SK-N-SH (cell line): Measurements from ENCODE around the gene CDK5RAP2. TPM values are rescaled to one million over a fixed set of nuclear protein-coding genes. Genes with fewer than 3 reads are reported as not detected.

Experiments
- CTCF ChIA-PET: fragments of 300-600, 350-600 bp; formaldehyde crosslinking; extraction: SDS; loops from one replicate; lab custom pipeline; 2021; lab: Yijun Ruan, JAX
- POLR2A ChIA-PET: fragments of 350-600 bp; sonication (Branson Sonifier 250); formaldehyde crosslinking; extraction: SDS; loops from one replicate; lab custom pipeline; 2020; ENCODE audit warnings: antibody characterized with exemption, inconsistent platforms; lab: Yijun Ruan, JAX
- DNase-seq: peaks from one replicate; pipeline ENCODE4 v3.0.0; 2012
- H2AFZ ChIP-seq: fragments of 200-600 bp; sonication (generic); 2 replicates; pipeline ENCODE4 v1.8.1; 2016; ENCODE audit warnings: antibody characterized with exemption, mild to moderate bottlenecking, low read depth
- H3F3A ChIP-seq: fragments of 200-600 bp; sonication (generic); replicated peaks from 2 replicates; pipeline ENCODE3; 2016; ENCODE audit warnings: antibody characterized with exemption, mild to moderate bottlenecking; ENCODE audit not compliant: insufficient read depth
- H3K27ac ChIP-seq, 2 experiments: fragments of 200-500 bp in 1 of 2; fragments of 200-600 bp in 1 of 2; sonication (Bioruptor generic) in 1 of 2; sonication (generic), shearing (Covaris generic) in 1 of 2; 2 replicates each; pipeline versions ENCODE4 v1.5.1 to v1.6.1; 2014 to 2016; ENCODE audit warnings: low read depth in 2 of 2, inconsistent platforms in 1 of 2, low read length in 1 of 2, mild to moderate bottlenecking in 1 of 2, mixed read lengths in 1 of 2
- H3K27me3 ChIP-seq: fragments of 200-600 bp; sonication (generic), shearing (Covaris generic); 2 replicates; pipeline ENCODE4 v1.6.1; 2016; ENCODE audit warnings: mixed run types; ENCODE audit not compliant: insufficient read depth
- H3K36me3 ChIP-seq, 2 experiments: fragments of 200-500 bp in 1 of 2; fragments of 200-600 bp in 1 of 2; sonication (Bioruptor generic) in 1 of 2; sonication (generic) in 1 of 2; replicated peaks in 1 of 2; 2 replicates each; pipeline versions ENCODE3 to v1.5.1; 2014 to 2016; ENCODE audit warnings: low read length in 1 of 2, mild to moderate bottlenecking in 1 of 2; ENCODE audit not compliant: insufficient read depth in 2 of 2, control insufficient read depth in 1 of 2
- H3K4me1 ChIP-seq, 2 experiments: fragments of 200-500 bp in 1 of 2; fragments of 200-600 bp in 1 of 2; sonication (Bioruptor generic) in 1 of 2; sonication (generic), shearing (Covaris generic) in 1 of 2; 2 replicates each; pipeline versions ENCODE4 v1.5.1 to v1.6.1; 2014 to 2016; ENCODE audit warnings: low read depth in 1 of 2, low read length in 1 of 2, mixed run types in 1 of 2; ENCODE audit not compliant: insufficient read depth in 2 of 2, control insufficient read depth in 1 of 2
- H3K4me2 ChIP-seq: fragments of 200-600 bp; sonication (generic), shearing (Covaris generic); 2 replicates; pipeline ENCODE4 v1.6.1; 2017; ENCODE audit warnings: mixed run types
- H3K4me3 ChIP-seq, 2 experiments: fragments of 200-500 bp in 1 of 2; fragments of 200-600 bp in 1 of 2; sonication (Bioruptor generic) in 1 of 2; sonication (generic), shearing (Covaris generic) in 1 of 2; 2 replicates each; pipeline versions ENCODE4 v1.5.1 to v1.8.1; 2014 to 2016; ENCODE audit warnings: low read depth in 2 of 2, inconsistent platforms in 1 of 2, low read length in 1 of 2, mild to moderate bottlenecking in 1 of 2, mixed read lengths in 1 of 2, moderate library complexity in 1 of 2
- H3K79me2 ChIP-seq: fragments of 200-600 bp; sonication (generic); 2 replicates; pipeline ENCODE4 v1.8.1; 2017; ENCODE audit warnings: mild to moderate bottlenecking; ENCODE audit not compliant: insufficient read depth
- H3K9ac ChIP-seq: fragments of 200-600 bp; sonication (generic); 2 replicates; pipeline ENCODE4 v1.6.1; 2017; ENCODE audit warnings: mixed run types
- H3K9me2 ChIP-seq: fragments of 200-600 bp; sonication (generic); 2 replicates; pipeline ENCODE4 v1.6.1; 2017; ENCODE audit warnings: mixed run types
- H3K9me3 ChIP-seq: fragments of 200-600 bp; sonication (generic); 2 replicates; pipeline ENCODE4 v1.6.1; 2017; ENCODE audit warnings: mixed run types, mild to moderate bottlenecking, moderate library complexity
- H4K20me1 ChIP-seq: fragments of 200-600 bp; sonication (generic); 2 replicates; pipeline ENCODE4 v1.6.1; 2017; ENCODE audit warnings: mild to moderate bottlenecking, mixed run types; ENCODE audit not compliant: insufficient read depth
- CTCF ChIP-seq: fragments of 200-600 bp; sonication (generic); IDR thresholded peaks from 2 replicates; pipeline ENCODE4 v1.6.1; 2017; ENCODE audit warnings: antibody characterized with exemption, mild to moderate bottlenecking, moderate library complexity
- EZH2phosphoT487 ChIP-seq: fragments of 200-600 bp; sonication (generic); IDR thresholded peaks from 2 replicates; pipeline ENCODE4 v1.6.1; 2017; ENCODE audit warnings: low read depth, mixed run types, mild to moderate bottlenecking, antibody characterized with exemption, moderate library complexity, borderline replicate concordance
- FOXM1 ChIP-seq: IDR thresholded peaks from 2 replicates; pipeline ENCODE4 v1.4.0; 2012; ENCODE audit warnings: low read depth, mild to moderate bottlenecking
- GATA2 ChIP-seq: sonication (generic); formaldehyde crosslinking; IDR thresholded peaks from 2 replicates; pipeline ENCODE4 v1.5.0; 2020; ENCODE audit warnings: mild to moderate bottlenecking, missing genetic modification reagents
- IRF3 ChIP-seq: fragments of 150-350 bp; IDR thresholded peaks from 2 replicates; pipeline ENCODE4 v1.6.1; 2016; ENCODE audit warnings: mild to moderate bottlenecking, low read depth, low read length
- MEF2A ChIP-seq: IDR thresholded peaks from 2 replicates; pipeline ENCODE4 v1.4.0; 2012; ENCODE audit warnings: low read depth, borderline replicate concordance
- NFIC ChIP-seq: IDR thresholded peaks from 2 replicates; pipeline ENCODE4 v1.4.0; 2012; ENCODE audit warnings: borderline replicate concordance
- NRF1 ChIP-seq: IDR thresholded peaks from 2 replicates; pipeline ENCODE4 v1.6.1; 2012; ENCODE audit warnings: low read depth, mild to moderate bottlenecking, low read length
- PBX3 ChIP-seq: IDR thresholded peaks from 2 replicates; pipeline ENCODE4; 2012
- RXRA ChIP-seq: IDR thresholded peaks from 2 replicates; pipeline ENCODE4 v1.4.0; 2012; ENCODE audit warnings: low read depth, mild to moderate bottlenecking, borderline replicate concordance
- SIN3A ChIP-seq: IDR thresholded peaks from 2 replicates; pipeline ENCODE4 v1.6.1; 2012; ENCODE audit warnings: low read depth, mild to moderate bottlenecking, low read length, moderate library complexity, borderline replicate concordance
- SMC3 ChIP-seq: IDR thresholded peaks from 2 replicates; pipeline ENCODE4 v1.6.1; 2012; ENCODE audit warnings: low read depth, low read length, improper control_type of control experiment
- TEAD4 ChIP-seq: IDR thresholded peaks from 2 replicates; pipeline ENCODE4 v1.4.0; 2012; ENCODE audit warnings: mild to moderate bottlenecking, borderline replicate concordance; ENCODE audit not compliant: insufficient read depth
- YY1 ChIP-seq: IDR thresholded peaks from 2 replicates; pipeline ENCODE4 v1.4.0; 2012; ENCODE audit warnings: low read depth, mild to moderate bottlenecking
- WGBS: methylation state at CpG from one replicate; pipeline ENCODE4 v1.1.6; 2017; ENCODE audit warnings: low lambda C conversion rate; 5-methylcytosine and 5-hydroxymethylcytosine counted together
- polyA plus RNA-seq, 3 experiments: library from polyadenylated mRNA; depleted of rRNA; stranded (reverse); fragments of >200 nt; gene quantifications; 2 replicates each; pipeline ENCODE4 v1.2.3, GENCODE V29; 2012
- TF ChIP-seq, protein P1 (sequence below): IDR thresholded peaks from 2 replicates; pipeline ENCODE4 v1.4.0; 2012; ENCODE audit warnings: low read depth, borderline replicate concordance
- TF ChIP-seq, protein P2 (sequence below): IDR thresholded peaks from 2 replicates; pipeline ENCODE4 v1.4.0; 2012; ENCODE audit warnings: low read depth

The CDK5RAP2 gene
- polyA plus RNA-seq, 1 of the 3 experiments (the other 2 are of a cell fraction): 20.7 TPM

DNA sequence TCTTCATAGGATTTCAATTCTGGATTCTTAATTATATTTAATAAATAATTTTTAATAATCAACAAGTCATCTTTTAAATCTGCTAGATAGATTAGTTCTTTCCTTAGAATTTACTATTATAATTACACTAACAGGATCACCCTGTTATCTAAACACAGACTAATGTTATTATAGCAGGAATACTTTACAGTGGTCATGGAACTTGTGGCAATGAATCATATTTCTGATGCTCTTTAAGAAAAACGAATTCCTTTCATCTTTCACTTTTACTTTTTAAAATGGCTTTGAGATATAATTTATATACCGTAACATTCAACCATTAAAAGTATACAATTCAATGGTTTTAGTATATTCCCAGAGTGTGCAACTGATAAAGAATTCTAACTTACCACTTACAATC lies 29.7 kb upstream of the CDK5RAP2 start:
- no peak overlapping the region for H3K27ac ChIP-seq
- H3K9me2 ChIP-seq: no peaks in the 10 kb centered on the region
- WGBS: 83% methylated on average over 2 of the region's 2 CpGs
- H3K4me3 ChIP-seq: no peak overlapping the region
- no peak for DNase-seq
- peaks cover 12 to 27% of the 10 kb centered on the region in 2 experiments for H3K36me3 ChIP-seq
- CTCF ChIA-PET: interaction anchor here (0.8 to 2.7 kb wide), 3 partner anchors 8 to 133 kb away, joined by 3 to 13 read pairs (median 4); no protein-coding TSS in a partner anchor
- no peak overlapping the region for H3K4me2 ChIP-seq
- 0 out of 2 replicates have a peak, but pooled peaks cover 3% of the 10 kb centered on the region for H3K9me3 ChIP-seq
- peaks cover 0 to 4% of the 10 kb centered on the region in 2 experiments; a peak in 1 of 4 replicates for H3K4me1 ChIP-seq
- TF ChIP-seq NRF1 (no peak), IRF3 (no peak), TEAD4 (no peak), NFIC (no peak), SIN3A (no peak), EZH2phosphoT487 (no peak), MEF2A (no peak)
- TF ChIP-seq, protein P1, sequence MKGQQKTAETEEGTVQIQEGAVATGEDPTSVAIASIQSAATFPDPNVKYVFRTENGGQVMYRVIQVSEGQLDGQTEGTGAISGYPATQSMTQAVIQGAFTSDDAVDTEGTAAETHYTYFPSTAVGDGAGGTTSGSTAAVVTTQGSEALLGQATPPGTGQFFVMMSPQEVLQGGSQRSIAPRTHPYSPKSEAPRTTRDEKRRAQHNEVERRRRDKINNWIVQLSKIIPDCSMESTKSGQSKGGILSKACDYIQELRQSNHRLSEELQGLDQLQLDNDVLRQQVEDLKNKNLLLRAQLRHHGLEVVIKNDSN: no peak
- no peak overlapping the region for H3K9ac ChIP-seq
- no peaks in the 10 kb centered on the region for H4K20me1 ChIP-seq
- POLR2A ChIA-PET: no interaction called here
- no peaks in the 10 kb centered on the region for H3K79me2 ChIP-seq
- peaks cover 13% of the 10 kb centered on the region for H3F3A ChIP-seq
- H2AFZ ChIP-seq: no peak overlapping the region
- no peaks in the 10 kb centered on the region for H3K27me3 ChIP-seq

- Histone ChIP-seq H4K20me1 (no peaks in the 10 kb centered on the region), H3K9me3 (0 out of 2 replicates have a peak, but pooled peaks cover 3% of the 10 kb centered on the region), H3F3A (peaks cover 13% of the 10 kb centered on the region), H3K4me1 (peaks cover 0 to 4% of the 10 kb centered on the region in 2 experiments; a peak in 1 of 4 replicates), H2AFZ (no peak overlapping the region), H3K9ac (no peak overlapping the region), H3K4me2 (peak overlapping the region; percentile 33; the same call in 1 of the 2 replicates), H3K9me2 (no peaks in the 10 kb centered on the region)
- CTCF ChIA-PET: no interaction called here
- no peak for DNase-seq
- TF ChIP-seq, protein P2, sequence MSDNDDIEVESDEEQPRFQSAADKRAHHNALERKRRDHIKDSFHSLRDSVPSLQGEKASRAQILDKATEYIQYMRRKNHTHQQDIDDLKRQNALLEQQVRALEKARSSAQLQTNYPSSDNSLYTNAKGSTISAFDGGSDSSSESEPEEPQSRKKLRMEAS: no peak
- TF ChIP-seq EZH2phosphoT487: no peak
- TF ChIP-seq PBX3: no peak
- no peak for TF ChIP-seq SMC3
- TF ChIP-seq, protein P1: no peak
- no peak for TF ChIP-seq FOXM1
- TF ChIP-seq RXRA: no peak
- TF ChIP-seq YY1: no peak
- TF ChIP-seq CTCF: no peak
- TF ChIP-seq GATA2 (CRISPR knock-in tag): no peak
- TF ChIP-seq, all 33 proteins: peak for 0
- Histone ChIP-seq H3K27ac (no peak overlapping the region), H3K79me2 (no peaks in the 10 kb centered on the region), H3K27me3 (no peaks in the 10 kb centered on the region), H3K4me3 (no peak overlapping the region), H3K36me3 (peaks cover 12 to 27% of the 10 kb centered on the region in 2 experiments)
- POLR2A ChIA-PET: no interaction called here
Measured at GRCh38 chr9:120608421-120608820, 28.5 kb upstream of the CDK5RAP2 start.
